Smooth muscle cell (in vitro differentiated cells): ENCODE data around the gene UTP15. TPM values are rescaled to one million over a fixed set of nuclear protein-coding genes. Genes with fewer than 3 reads are reported as not detected.

Experiments used
- DNase-seq: peaks from one replicate; lab custom pipeline; 2025; ENCODE audit not compliant: unreplicated experiment; lab: John Stamatoyannopoulos, UW
- H2AFZ ChIP-seq: fragments of 200-600 bp; sonication (generic); 2 replicates; pipeline ENCODE4 v1.6.0; 2016; ENCODE audit warnings: antibody characterized with exemption, low read depth, mild to moderate bottlenecking
- H3F3A ChIP-seq: fragments of 200-600 bp; sonication (generic); 2 replicates; pipeline ENCODE4 v1.6.0; 2017; ENCODE audit warnings: antibody characterized with exemption, low read depth
- H3K27ac ChIP-seq: fragments of 200-600 bp; sonication (generic); 2 replicates; pipeline ENCODE4 v1.5.1; 2016; ENCODE audit warnings: low read depth, mild to moderate bottlenecking
- H3K27me3 ChIP-seq: fragments of 200-600 bp; sonication (generic); 2 replicates; pipeline ENCODE4 v1.6.1; 2016; ENCODE audit warnings: low read depth, mild to moderate bottlenecking
- H3K36me3 ChIP-seq: fragments of 200-600 bp; sonication (generic); 2 replicates; pipeline ENCODE4 v1.5.1; 2016; ENCODE audit warnings: low read depth
- H3K4me1 ChIP-seq: fragments of 200-600 bp; sonication (generic); 2 replicates; pipeline ENCODE4 v1.5.1; 2016; ENCODE audit warnings: low read depth
- H3K4me2 ChIP-seq: fragments of 200-600 bp; sonication (generic); 2 replicates; pipeline ENCODE4 v1.6.0; 2016; ENCODE audit warnings: mild to moderate bottlenecking
- H3K4me3 ChIP-seq: fragments of 200-600 bp; sonication (generic); 2 replicates; pipeline ENCODE4 v1.5.1; 2016; ENCODE audit warnings: mild to moderate bottlenecking
- H3K79me2 ChIP-seq: fragments of 200-600 bp; sonication (generic); 2 replicates; pipeline ENCODE4 v1.6.0; 2016; ENCODE audit warnings: low read depth, mild to moderate bottlenecking
- H3K9ac ChIP-seq: fragments of 200-600 bp; sonication (generic); 2 replicates; pipeline ENCODE4 v1.6.0; 2016; ENCODE audit warnings: low read depth
- H3K9me3 ChIP-seq: fragments of 200-600 bp; sonication (generic); replicated peaks from 2 replicates; pipeline ENCODE4 v1.5.1; 2016; ENCODE audit warnings: low read depth
- H4K20me1 ChIP-seq: fragments of 200-600 bp; sonication (generic); 2 replicates; pipeline ENCODE4 v1.6.0; 2016; ENCODE audit warnings: low read depth
- polyA plus RNA-seq: library from polyadenylated mRNA; unstranded; fragments of >200 nt; fragmentation: Nextera tagmentation; extraction: Ambion mirVana; gene quantifications from 2 replicates; pipeline ENCODE4 v1.2.1, GENCODE V29; 2016
- total RNA-seq: library from RNA; depleted of rRNA; stranded (reverse); fragments of >200 nt; gene quantifications from 2 replicates; pipeline ENCODE4 v1.2.3, GENCODE V29; 2014
- TF ChIP-seq, protein P1 (sequence below): fragments of 200-600 bp; sonication (generic); IDR thresholded peaks from 2 replicates; pipeline ENCODE4 v1.5.1; 2017; ENCODE audit warnings: borderline replicate concordance, mild to moderate bottlenecking, antibody characterized with exemption; ENCODE audit not compliant: insufficient read depth, poor library complexity, severe bottlenecking

UTP15 gene
- total and polyA plus RNA-seq, 2 experiments from 2014 or later, result 10.2 to 15.2 TPM

DNA sequence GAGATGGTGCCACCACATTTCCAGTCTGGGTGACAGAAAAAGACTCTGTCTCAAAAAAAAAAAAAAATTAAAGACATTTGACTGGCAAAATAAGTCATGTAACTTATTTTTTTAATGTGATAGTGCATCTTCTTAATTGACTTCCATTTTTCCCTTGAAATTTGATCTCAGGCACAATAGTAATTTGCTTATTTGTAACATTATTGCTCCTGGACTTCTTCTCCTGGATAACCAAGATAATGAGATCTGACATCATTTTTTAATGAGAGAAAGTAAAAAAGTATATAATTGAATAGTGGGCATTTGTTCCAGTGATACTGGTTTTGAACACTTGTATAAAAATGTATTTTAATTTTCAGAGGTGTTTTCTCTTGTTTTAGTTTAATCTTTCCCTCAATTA, 63.9 kb downstream of the UTP15 start:
- Histone ChIP-seq H3F3A (no peaks in the 10 kb centered on the region), H3K4me2 (no peak overlapping the region), H3K4me3 (no peak overlapping the region), H4K20me1 (no peaks in the 10 kb centered on the region), H3K4me1 (peaks cover 5% of the 10 kb centered on the region), H3K9ac (no peak overlapping the region), H2AFZ (no peak overlapping the region), H3K79me2 (no peaks in the 10 kb centered on the region), H3K27ac (no peak overlapping the region), H3K27me3 (peaks cover 96% of the 10 kb centered on the region), H3K36me3 (no peaks in the 10 kb centered on the region), H3K9me3 (no peaks in the 10 kb centered on the region)
- no peak for DNase-seq
- TF ChIP-seq, protein P1, sequence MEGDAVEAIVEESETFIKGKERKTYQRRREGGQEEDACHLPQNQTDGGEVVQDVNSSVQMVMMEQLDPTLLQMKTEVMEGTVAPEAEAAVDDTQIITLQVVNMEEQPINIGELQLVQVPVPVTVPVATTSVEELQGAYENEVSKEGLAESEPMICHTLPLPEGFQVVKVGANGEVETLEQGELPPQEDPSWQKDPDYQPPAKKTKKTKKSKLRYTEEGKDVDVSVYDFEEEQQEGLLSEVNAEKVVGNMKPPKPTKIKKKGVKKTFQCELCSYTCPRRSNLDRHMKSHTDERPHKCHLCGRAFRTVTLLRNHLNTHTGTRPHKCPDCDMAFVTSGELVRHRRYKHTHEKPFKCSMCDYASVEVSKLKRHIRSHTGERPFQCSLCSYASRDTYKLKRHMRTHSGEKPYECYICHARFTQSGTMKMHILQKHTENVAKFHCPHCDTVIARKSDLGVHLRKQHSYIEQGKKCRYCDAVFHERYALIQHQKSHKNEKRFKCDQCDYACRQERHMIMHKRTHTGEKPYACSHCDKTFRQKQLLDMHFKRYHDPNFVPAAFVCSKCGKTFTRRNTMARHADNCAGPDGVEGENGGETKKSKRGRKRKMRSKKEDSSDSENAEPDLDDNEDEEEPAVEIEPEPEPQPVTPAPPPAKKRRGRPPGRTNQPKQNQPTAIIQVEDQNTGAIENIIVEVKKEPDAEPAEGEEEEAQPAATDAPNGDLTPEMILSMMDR, result no peak

DNA sequence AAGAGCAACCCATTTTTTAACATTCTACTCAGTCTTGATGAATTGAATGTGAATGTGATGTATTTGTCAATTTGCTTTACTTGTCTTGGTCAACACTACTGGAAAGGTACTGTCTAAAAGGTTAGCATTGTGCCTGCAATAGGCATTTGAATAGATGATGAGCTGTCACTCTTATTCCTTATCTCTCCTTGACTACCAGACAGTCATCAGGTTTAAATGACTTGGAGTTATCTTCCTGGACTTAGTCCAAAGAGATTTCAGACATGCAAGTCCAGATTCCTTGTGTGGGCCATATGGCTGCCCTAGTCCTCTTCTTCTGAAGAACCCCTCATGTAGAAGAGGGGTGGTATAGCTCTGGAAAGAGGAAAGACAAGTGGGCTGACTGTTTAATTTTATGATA, 65.2 kb downstream of the UTP15 start:
- Histone ChIP-seq H4K20me1 (no peaks in the 10 kb centered on the region), H2AFZ (no peak overlapping the region), H3K27me3 (peaks cover 96% of the 10 kb centered on the region), H3F3A (no peaks in the 10 kb centered on the region), H3K4me3 (no peak overlapping the region), H3K9ac (no peak overlapping the region), H3K79me2 (no peaks in the 10 kb centered on the region), H3K36me3 (no peaks in the 10 kb centered on the region), H3K4me2 (no peak overlapping the region), H3K9me3 (no peaks in the 10 kb centered on the region), H3K27ac (no peak overlapping the region), H3K4me1 (peaks cover 5% of the 10 kb centered on the region)
- TF ChIP-seq, protein P1, result no peak
- no peak for DNase-seq

DNA sequence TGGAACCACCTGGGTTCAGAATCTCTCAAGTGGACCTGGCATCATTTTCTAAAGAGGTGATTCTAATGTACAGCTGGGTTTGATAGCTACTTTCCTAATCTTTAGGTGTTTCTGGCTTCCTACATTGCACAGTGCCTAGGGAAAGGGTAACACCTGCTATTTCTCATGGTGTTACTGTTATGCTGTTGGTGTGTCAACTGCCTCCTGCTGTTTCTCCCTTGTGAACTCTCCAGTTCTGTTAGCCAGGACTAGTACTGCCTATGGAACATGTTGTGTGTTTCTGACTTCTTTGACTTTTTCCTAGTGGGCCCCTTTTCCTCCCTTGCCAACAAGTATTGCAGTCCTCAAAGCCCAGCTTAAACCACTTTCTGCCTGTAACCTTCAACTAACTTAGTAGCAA, 66.0 kb downstream of the UTP15 start:
- Histone ChIP-seq H3K9ac (no peak overlapping the region), H3K27ac (no peak overlapping the region), H3K79me2 (no peaks in the 10 kb centered on the region), H3K27me3 (peaks cover 97% of the 10 kb centered on the region), H3F3A (no peaks in the 10 kb centered on the region), H4K20me1 (no peaks in the 10 kb centered on the region), H3K4me3 (no peak overlapping the region), H3K4me2 (no peak overlapping the region), H3K4me1 (peaks cover 2% of the 10 kb centered on the region), H2AFZ (no peak overlapping the region), H3K36me3 (no peaks in the 10 kb centered on the region), H3K9me3 (no peaks in the 10 kb centered on the region)
- TF ChIP-seq, protein P1, result no peak
- DNase-seq, result no peak

Other genes starting within 250 kb of the UTP15 start
- gene FOXD1, start 117.0 kb upstream of the UTP15 start, total RNA-seq, result 9.0 and 10.0 TPM in 2 replicates
- gene FOXD1, start 117.0 kb upstream of the UTP15 start, polyA plus RNA-seq, result 13.8 and 14.3 TPM in 2 replicates
- gene BTF3, start 67.3 kb upstream of the UTP15 start, total RNA-seq, result 433 and 546 TPM in 2 replicates
- 409 and 460 TPM in 2 replicates for gene BTF3, start 67.3 kb upstream of the UTP15 start, polyA plus RNA-seq
- gene ANKRA2, start 104 bp upstream of the UTP15 start, total RNA-seq, result 34.4 and 37.6 TPM in 2 replicates
- gene ANKRA2, start 104 bp upstream of the UTP15 start, polyA plus RNA-seq, result 19.9 and 24.7 TPM in 2 replicates
- 0.63 and 0.90 TPM in 2 replicates for gene ARHGEF28, start 60.5 kb downstream of the UTP15 start, total RNA-seq
- gene ARHGEF28, start 60.5 kb downstream of the UTP15 start, polyA plus RNA-seq, result 0.19 and 0.24 TPM in 2 replicates